ENCODE measurements around the gene CCDC107. TPM values are rescaled to one million over a fixed set of nuclear protein-coding genes. Genes with fewer than 3 reads are reported as not detected.

CCDC107 gene
- total and polyA plus RNA-seq, 2 of the 13 experiments (the other 11 are each of a cell fraction or from before 2014, with no cell fraction given), result 7.1 to 15.2 TPM

DNA sequence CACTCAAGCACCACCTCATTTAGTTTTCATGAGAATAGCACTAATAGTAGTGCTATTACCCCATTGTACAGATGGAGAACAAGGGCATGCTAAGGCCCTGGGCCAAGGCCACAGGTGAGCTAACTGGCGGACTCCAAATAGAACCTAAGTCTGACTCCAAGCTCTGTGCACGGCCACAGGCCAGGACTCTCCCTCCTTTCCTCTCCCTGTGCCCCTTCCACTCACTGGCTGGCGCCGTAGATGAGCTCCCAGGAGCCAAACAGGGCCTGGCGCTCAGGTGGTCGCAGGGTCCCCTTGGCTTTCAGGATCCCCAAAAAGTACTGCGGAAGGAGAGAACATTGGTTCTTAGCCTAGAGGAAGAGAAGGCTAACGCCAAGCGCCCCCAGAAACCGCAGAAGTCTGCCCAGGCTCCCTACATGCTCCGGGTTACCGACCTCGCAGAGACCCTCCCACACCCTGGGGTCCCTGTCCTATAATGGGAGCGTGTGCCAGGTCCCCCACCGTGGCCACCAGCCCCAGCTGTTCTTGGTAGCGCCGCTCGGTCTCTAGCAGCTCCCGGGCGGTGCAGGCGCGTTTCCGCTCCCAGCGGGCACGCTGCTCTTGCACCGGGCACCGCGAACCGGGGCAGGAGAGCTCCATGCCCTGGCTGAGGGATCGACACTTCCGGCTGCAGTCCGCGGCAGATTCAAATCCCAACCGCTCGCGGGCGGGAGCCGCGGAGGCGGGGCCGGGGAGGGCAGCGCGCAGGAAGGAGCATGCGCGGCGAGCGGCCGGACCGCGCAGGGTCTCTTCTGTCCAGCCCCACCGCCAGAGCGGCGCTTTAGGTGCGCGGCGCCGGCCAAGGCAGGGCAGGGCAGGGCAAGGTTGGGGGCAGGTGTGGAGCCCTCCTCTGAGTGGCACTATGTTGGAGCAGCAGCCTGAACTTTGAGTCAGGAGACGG is 6.7 kb downstream of the CCDC107 start, which contains the start of gene ARHGEF39 (continued):
- no peak for TF ChIP-seq NAIF1 (CRISPR knock-in tag; IDR thresholded peaks at IDR 0.05; ENCODE audit: borderline replicate concordance)
- TF ChIP-seq, protein P1, sequence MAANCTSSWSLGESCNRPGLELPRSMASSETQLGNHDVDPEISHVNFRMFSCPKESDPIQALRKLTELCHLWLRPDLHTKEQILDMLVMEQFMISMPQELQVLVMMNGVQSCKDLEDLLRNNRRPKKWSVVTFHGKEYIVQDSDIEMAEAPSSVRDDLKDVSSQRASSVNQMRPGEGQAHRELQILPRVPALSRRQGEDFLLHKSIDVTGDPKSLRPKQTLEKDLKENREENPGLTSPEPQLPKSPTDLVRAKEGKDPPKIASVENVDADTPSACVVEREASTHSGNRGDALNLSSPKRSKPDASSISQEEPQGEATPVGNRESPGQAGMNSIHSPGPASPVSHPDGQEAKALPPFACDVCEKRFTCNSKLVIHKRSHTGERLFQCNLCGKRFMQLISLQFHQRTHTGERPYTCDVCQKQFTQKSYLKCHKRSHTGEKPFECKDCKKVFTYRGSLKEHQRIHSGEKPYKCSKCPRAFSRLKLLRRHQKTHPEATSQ (CRISPR knock-in tag; IDR thresholded peaks at IDR 0.05; ENCODE audit: borderline replicate concordance), result no peak; the same call in 1 of the 2 replicates
- TF ChIP-seq TEAD2 (CRISPR knock-in tag; IDR thresholded peaks at IDR 0.05), result 0 out of 2 replicates have a peak, but pooled peaks have one; percentile 56
- TF ChIP-seq, protein P2, sequence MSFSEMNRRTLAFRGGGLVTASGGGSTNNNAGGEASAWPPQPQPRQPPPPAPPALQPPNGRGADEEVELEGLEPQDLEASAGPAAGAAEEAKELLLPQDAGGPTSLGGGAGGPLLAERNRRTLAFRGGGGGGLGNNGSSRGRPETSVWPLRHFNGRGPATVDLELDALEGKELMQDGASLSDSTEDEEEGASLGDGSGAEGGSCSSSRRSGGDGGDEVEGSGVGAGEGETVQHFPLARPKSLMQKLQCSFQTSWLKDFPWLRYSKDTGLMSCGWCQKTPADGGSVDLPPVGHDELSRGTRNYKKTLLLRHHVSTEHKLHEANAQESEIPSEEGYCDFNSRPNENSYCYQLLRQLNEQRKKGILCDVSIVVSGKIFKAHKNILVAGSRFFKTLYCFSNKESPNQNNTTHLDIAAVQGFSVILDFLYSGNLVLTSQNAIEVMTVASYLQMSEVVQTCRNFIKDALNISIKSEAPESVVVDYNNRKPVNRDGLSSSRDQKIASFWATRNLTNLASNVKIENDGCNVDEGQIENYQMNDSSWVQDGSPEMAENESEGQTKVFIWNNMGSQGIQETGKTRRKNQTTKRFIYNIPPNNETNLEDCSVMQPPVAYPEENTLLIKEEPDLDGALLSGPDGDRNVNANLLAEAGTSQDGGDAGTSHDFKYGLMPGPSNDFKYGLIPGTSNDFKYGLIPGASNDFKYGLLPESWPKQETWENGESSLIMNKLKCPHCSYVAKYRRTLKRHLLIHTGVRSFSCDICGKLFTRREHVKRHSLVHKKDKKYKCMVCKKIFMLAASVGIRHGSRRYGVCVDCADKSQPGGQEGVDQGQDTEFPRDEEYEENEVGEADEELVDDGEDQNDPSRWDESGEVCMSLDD (CRISPR knock-in tag; IDR thresholded peaks at IDR 0.05; ENCODE audit: borderline replicate concordance), result no peak
- no peak for TF ChIP-seq CBX5 (CRISPR knock-in tag; IDR thresholded peaks at IDR 0.05; ENCODE audit: borderline replicate concordance)
- TF ChIP-seq, protein P3, sequence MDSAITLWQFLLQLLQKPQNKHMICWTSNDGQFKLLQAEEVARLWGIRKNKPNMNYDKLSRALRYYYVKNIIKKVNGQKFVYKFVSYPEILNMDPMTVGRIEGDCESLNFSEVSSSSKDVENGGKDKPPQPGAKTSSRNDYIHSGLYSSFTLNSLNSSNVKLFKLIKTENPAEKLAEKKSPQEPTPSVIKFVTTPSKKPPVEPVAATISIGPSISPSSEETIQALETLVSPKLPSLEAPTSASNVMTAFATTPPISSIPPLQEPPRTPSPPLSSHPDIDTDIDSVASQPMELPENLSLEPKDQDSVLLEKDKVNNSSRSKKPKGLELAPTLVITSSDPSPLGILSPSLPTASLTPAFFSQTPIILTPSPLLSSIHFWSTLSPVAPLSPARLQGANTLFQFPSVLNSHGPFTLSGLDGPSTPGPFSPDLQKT (CRISPR knock-in tag; IDR thresholded peaks at IDR 0.05; ENCODE audit: borderline replicate concordance), result no peak
- TF ChIP-seq JUND (CRISPR knock-in tag; IDR thresholded peaks at IDR 0.05), result 0 out of 2 replicates have a peak, but pooled peaks have one; percentile 45
- TF ChIP-seq, protein P4, sequence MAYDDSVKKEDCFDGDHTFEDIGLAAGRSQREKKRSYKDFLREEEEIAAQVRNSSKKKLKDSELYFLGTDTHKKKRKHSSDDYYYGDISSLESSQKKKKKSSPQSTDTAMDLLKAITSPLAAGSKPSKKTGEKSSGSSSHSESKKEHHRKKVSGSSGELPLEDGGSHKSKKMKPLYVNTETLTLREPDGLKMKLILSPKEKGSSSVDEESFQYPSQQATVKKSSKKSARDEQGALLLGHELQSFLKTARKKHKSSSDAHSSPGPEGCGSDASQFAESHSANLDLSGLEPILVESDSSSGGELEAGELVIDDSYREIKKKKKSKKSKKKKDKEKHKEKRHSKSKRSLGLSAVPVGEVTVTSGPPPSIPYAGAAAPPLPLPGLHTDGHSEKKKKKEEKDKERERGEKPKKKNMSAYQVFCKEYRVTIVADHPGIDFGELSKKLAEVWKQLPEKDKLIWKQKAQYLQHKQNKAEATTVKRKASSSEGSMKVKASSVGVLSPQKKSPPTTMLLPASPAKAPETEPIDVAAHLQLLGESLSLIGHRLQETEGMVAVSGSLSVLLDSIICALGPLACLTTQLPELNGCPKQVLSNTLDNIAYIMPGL (CRISPR knock-in tag; IDR thresholded peaks at IDR 0.05; ENCODE audit: borderline replicate concordance in 1 of 2, low read depth in 1 of 2), result peak; percentile 78 to 87; a peak in 3 of 4 replicates
- TF ChIP-seq, protein P5, sequence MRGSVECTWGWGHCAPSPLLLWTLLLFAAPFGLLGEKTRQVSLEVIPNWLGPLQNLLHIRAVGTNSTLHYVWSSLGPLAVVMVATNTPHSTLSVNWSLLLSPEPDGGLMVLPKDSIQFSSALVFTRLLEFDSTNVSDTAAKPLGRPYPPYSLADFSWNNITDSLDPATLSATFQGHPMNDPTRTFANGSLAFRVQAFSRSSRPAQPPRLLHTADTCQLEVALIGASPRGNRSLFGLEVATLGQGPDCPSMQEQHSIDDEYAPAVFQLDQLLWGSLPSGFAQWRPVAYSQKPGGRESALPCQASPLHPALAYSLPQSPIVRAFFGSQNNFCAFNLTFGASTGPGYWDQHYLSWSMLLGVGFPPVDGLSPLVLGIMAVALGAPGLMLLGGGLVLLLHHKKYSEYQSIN (CRISPR knock-in tag; IDR thresholded peaks at IDR 0.05; ENCODE audit: borderline replicate concordance), result no peak
- TF ChIP-seq, protein P6, sequence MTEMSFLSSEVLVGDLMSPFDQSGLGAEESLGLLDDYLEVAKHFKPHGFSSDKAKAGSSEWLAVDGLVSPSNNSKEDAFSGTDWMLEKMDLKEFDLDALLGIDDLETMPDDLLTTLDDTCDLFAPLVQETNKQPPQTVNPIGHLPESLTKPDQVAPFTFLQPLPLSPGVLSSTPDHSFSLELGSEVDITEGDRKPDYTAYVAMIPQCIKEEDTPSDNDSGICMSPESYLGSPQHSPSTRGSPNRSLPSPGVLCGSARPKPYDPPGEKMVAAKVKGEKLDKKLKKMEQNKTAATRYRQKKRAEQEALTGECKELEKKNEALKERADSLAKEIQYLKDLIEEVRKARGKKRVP (CRISPR knock-in tag; IDR thresholded peaks at IDR 0.05), result peak in 1 of 2 experiments; percentile 87; a peak in 2 of 4 replicates
- peak; percentile 83 for TF ChIP-seq ZNF605 (CRISPR knock-in tag; IDR thresholded peaks at IDR 0.05)
- no peak for TF ChIP-seq CHD4 (IDR thresholded peaks at IDR 0.05; ENCODE audit: borderline replicate concordance, low read length)
- TF ChIP-seq RARA (CRISPR knock-in tag; IDR thresholded peaks at IDR 0.05), result peak; percentile 22; the same call in 1 of the 2 replicates
- TF ChIP-seq ZFP41 (CRISPR knock-in tag; IDR thresholded peaks at IDR 0.05; ENCODE audit: borderline replicate concordance), result no peak
- peak; percentile 84 for TF ChIP-seq KDM2A (CRISPR knock-in tag; IDR thresholded peaks at IDR 0.05; ENCODE audit: borderline replicate concordance, low read depth)
